ENCODE measurements around the gene RAB31. TPM values are rescaled to one million over a fixed set of nuclear protein-coding genes. Genes with fewer than 3 reads are reported as not detected.

RAB31 gene
- total RNA-seq, 4 donors from 2014 or later = 3.2 to 7.1 (median 4.4) TPM

- intact Hi-C loops (cut with DNase I; ENCODE audit: low total_unique reads) (no loop called here), in situ Hi-C loops (cut with MboI; ENCODE audit: low sequenced_read_pairs in 4 of 4) (no loop called here)
- TF ChIP-seq CTCF (IDR thresholded peaks at IDR 0.05 in 4 of 5, conservative IDR thresholded peaks at IDR 0.05 in 1 of 5) = no peak
- TF ChIP-seq POLR2A (IDR thresholded peaks at IDR 0.05) = no peak
- Histone ChIP-seq H3K9me3 (no peaks in the 10 kb centered on the region), H3K4me3 (no peak overlapping the region), H3K4me1 (no peaks in the 10 kb centered on the region), H3K27ac (no peak overlapping the region), H3K27me3 (no peaks in the 10 kb centered on the region), H3K36me3 (no peaks in the 10 kb centered on the region)
- ATAC-seq (no peak), DNase-seq (no peak)
These were observed 79.6 kb downstream of the RAB31 start for GRCh38 chr18:9787712-9788111.

- in situ Hi-C loops (cut with MboI; ENCODE audit: low sequenced_read_pairs in 4 of 4) (no loop called here), intact Hi-C loops (cut with DNase I; ENCODE audit: low total_unique reads) (no loop called here)
- H3K27me3 ChIP-seq = no peaks in the 10 kb centered on the region
- no peak overlapping the region for H3K4me3 ChIP-seq
- TF ChIP-seq CTCF (IDR thresholded peaks at IDR 0.05 in 4 of 5, conservative IDR thresholded peaks at IDR 0.05 in 1 of 5) (no peak), POLR2A (IDR thresholded peaks at IDR 0.05) (no peak)
- no peaks in the 10 kb centered on the region for H3K4me1 ChIP-seq
- no peak overlapping the region for H3K27ac ChIP-seq
- no peaks in the 10 kb centered on the region for H3K9me3 ChIP-seq
- no peak for ATAC-seq
- H3K36me3 ChIP-seq = no peaks in the 10 kb centered on the region
- no peak for DNase-seq
These were observed 80.0 kb downstream of the RAB31 start for GRCh38 chr18:9788140-9788539.

- Histone ChIP-seq H3K36me3 (no peaks in the 10 kb centered on the region), H3K27me3 (no peaks in the 10 kb centered on the region), H3K4me1 (no peaks in the 10 kb centered on the region), H3K4me3 (no peak overlapping the region), H3K27ac (no peak overlapping the region), H3K9me3 (no peaks in the 10 kb centered on the region)
- intact Hi-C loops (cut with DNase I; ENCODE audit: low total_unique reads) = no loop called here
- ATAC-seq (no peak), DNase-seq (no peak)
- no peak for TF ChIP-seq CTCF (IDR thresholded peaks at IDR 0.05 in 4 of 5, conservative IDR thresholded peaks at IDR 0.05 in 1 of 5)
- no peak for TF ChIP-seq POLR2A (IDR thresholded peaks at IDR 0.05)
- in situ Hi-C loops (cut with MboI; ENCODE audit: low sequenced_read_pairs in 4 of 4) = no loop called here
These were observed 80.8 kb downstream of the RAB31 start for GRCh38 chr18:9788860-9789259.

- in situ Hi-C loops (cut with MboI; ENCODE audit: low sequenced_read_pairs in 4 of 4) (no loop called here), intact Hi-C loops (cut with DNase I; ENCODE audit: low total_unique reads) (no loop called here)
- Histone ChIP-seq H3K4me3 (no peak overlapping the region), H3K4me1 (no peaks in the 10 kb centered on the region), H3K27ac (no peak overlapping the region), H3K27me3 (no peaks in the 10 kb centered on the region), H3K9me3 (no peaks in the 10 kb centered on the region), H3K36me3 (no peaks in the 10 kb centered on the region)
- TF ChIP-seq CTCF (IDR thresholded peaks at IDR 0.05 in 4 of 5, conservative IDR thresholded peaks at IDR 0.05 in 1 of 5) (no peak), POLR2A (IDR thresholded peaks at IDR 0.05) (no peak)
- ATAC-seq = no peak
- no peak for DNase-seq
These were observed 82.2 kb downstream of the RAB31 start for GRCh38 chr18:9790261-9790660.

- H3K36me3 ChIP-seq = no peaks in the 10 kb centered on the region
- TF ChIP-seq CTCF (IDR thresholded peaks at IDR 0.05 in 4 of 5, conservative IDR thresholded peaks at IDR 0.05 in 1 of 5) = no peak
- TF ChIP-seq POLR2A (IDR thresholded peaks at IDR 0.05) = no peak
- H3K4me1 ChIP-seq = peaks cover 0 to 2% of the 10 kb centered on the region in 2 donors
- in situ Hi-C loops (cut with MboI; ENCODE audit: low sequenced_read_pairs in 4 of 4) = no loop called here
- no peak overlapping the region for H3K27ac ChIP-seq
- DNase-seq (no peak), ATAC-seq (no peak)
- no peak overlapping the region for H3K4me3 ChIP-seq
- no peaks in the 10 kb centered on the region for H3K27me3 ChIP-seq
- intact Hi-C loops (cut with DNase I; ENCODE audit: low total_unique reads) = no loop called here
- H3K9me3 ChIP-seq = no peaks in the 10 kb centered on the region
These were observed 83.9 kb downstream of the RAB31 start for GRCh38 chr18:9791991-9792390.

All from gastrocnemius medialis (tissue), 4 donors.